HG02943 (cell line): ENCODE results near the gene KIRREL2.

Experiments
- ATAC-seq: cut with Tn5 transposase; IDR thresholded peaks from one replicate; pipeline ENCODE4 v1.9.1; 2021; ENCODE audit warnings: mild to moderate bottlenecking, low read depth, moderate library complexity; ENCODE audit not compliant: unreplicated experiment

KIRREL2 gene

GRCh38 chr19:35913589-35913988 lies 56.9 kb downstream of the KIRREL2 start:
- ATAC-seq, result no peak

- no peak for ATAC-seq
These were observed 58.7 kb downstream of the KIRREL2 start for GRCh38 chr19:35915443-35915842.
